RWPE2 (cell line): Measurements from ENCODE around the gene EFS.

ENCODE experiments used
- ATAC-seq: fragments of 200-7000 bp; cut with Tn5 transposase; 3 replicates; pipeline ENCODE4 v1.9.1; 2021; ENCODE audit warnings: low read depth
- DNase-seq: peaks from one replicate; pipeline ENCODE4 v3.0.0-alpha.2; 2020; ENCODE audit warnings: low spot score
- H3K27ac ChIP-seq: fragments of 450-650 bp; 2 replicates; pipeline ENCODE4 v1.5.1; 2017; ENCODE audit warnings: mild to moderate bottlenecking; ENCODE audit not compliant: poor library complexity, severe bottlenecking
- H3K27me3 ChIP-seq: fragments of 250-450 bp; sonication (Bioruptor Pico); 2 replicates; pipeline ENCODE4 v1.5.1; 2021; ENCODE audit warnings: mild to moderate bottlenecking, moderate library complexity; ENCODE audit not compliant: insufficient read depth, poor library complexity, severe bottlenecking
- H3K36me3 ChIP-seq: fragments of 250-450 bp; sonication (Bioruptor Pico); 2 replicates; pipeline ENCODE4 v1.5.1; 2020; ENCODE audit warnings: low read depth, mild to moderate bottlenecking, moderate library complexity
- H3K4me1 ChIP-seq: fragments of 250-450 bp; sonication (Bioruptor Pico); 2 replicates; pipeline ENCODE4 v1.5.1; 2021; ENCODE audit warnings: mild to moderate bottlenecking, moderate library complexity; ENCODE audit not compliant: insufficient read depth, poor library complexity, severe bottlenecking
- H3K4me3 ChIP-seq: fragments of 250-450 bp; sonication (Bioruptor Pico); 2 replicates; pipeline ENCODE4 v1.5.1; 2021; ENCODE audit warnings: mild to moderate bottlenecking, moderate library complexity; ENCODE audit not compliant: severe bottlenecking
- H3K9me3 ChIP-seq: fragments of 250-450 bp; sonication (Bioruptor Pico); 2 replicates; pipeline ENCODE4 v1.5.1; 2021; ENCODE audit warnings: mild to moderate bottlenecking, moderate library complexity; ENCODE audit not compliant: severe bottlenecking
- TF ChIP-seq, protein P1 (sequence below): fragments of 450-650 bp; IDR thresholded peaks from one replicate; pipeline ENCODE4 v1.5.1; 2017; ENCODE audit warnings: mild to moderate bottlenecking, moderate library complexity; ENCODE audit not compliant: poor library complexity, severe bottlenecking

The EFS gene

DNA sequence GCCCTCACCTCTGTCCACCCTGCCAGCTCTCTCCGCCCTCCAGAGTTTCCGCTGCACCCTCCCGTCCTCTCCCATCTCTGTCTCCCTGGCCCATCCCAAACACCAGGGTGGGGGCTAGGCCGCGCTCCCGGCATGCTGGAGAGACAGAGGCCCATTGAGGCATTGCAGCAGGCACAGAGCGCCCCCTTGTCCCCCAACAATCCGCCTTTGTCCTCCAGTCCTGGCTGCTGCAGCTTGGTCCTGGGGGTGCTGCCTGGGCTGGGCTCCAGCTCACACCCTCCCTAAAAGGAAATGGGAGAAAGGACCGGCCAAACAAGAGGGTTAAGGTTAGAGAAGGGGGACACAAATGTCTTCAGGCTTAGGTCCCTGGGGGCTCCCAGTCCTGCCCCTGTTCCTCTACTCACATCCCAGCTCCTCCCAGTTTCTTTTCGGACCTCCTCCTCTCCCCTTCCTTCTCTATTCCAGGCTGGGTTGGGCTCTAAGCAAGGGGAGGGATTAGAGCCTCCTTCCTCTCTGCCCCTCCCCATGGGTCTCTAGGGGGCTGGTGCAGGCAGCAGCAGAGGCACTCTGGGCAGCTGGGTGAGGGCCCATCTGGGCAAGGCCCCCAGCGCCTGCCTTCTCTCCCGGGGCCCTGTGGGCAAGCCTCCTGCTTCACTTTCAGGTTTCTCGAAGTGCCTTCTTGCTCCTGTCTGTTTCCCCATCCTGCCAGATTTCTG, 11.7 kb upstream of the EFS start, which contains the start of gene CMTM5:
Gene CMTM5 (plus strand): TSS at position 565 of the 716 bp plus-strand sequence. CDS start 206 bp downstream, outside the sequence.
- Histone ChIP-seq H3K27me3 (no peaks in the 10 kb centered on the region), H3K36me3 (no peaks in the 10 kb centered on the region), H3K9me3 (no peaks in the 10 kb centered on the region), H3K4me3 (no peak within 1 kb of the TSS), H3K4me1 (no peaks in the 10 kb centered on the region), H3K27ac (no peak within 1 kb of the TSS)
- TF ChIP-seq, protein P1, sequence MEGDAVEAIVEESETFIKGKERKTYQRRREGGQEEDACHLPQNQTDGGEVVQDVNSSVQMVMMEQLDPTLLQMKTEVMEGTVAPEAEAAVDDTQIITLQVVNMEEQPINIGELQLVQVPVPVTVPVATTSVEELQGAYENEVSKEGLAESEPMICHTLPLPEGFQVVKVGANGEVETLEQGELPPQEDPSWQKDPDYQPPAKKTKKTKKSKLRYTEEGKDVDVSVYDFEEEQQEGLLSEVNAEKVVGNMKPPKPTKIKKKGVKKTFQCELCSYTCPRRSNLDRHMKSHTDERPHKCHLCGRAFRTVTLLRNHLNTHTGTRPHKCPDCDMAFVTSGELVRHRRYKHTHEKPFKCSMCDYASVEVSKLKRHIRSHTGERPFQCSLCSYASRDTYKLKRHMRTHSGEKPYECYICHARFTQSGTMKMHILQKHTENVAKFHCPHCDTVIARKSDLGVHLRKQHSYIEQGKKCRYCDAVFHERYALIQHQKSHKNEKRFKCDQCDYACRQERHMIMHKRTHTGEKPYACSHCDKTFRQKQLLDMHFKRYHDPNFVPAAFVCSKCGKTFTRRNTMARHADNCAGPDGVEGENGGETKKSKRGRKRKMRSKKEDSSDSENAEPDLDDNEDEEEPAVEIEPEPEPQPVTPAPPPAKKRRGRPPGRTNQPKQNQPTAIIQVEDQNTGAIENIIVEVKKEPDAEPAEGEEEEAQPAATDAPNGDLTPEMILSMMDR: no peak
- ATAC-seq: no peak
- DNase-seq: no peak

GRCh38 chr14:23375527-23376251, 10.7 kb upstream of the EFS start:
- no peak for ATAC-seq
- H3K27me3 ChIP-seq: no peaks in the 10 kb centered on the region
- H3K36me3 ChIP-seq: no peaks in the 10 kb centered on the region
- H3K4me3 ChIP-seq: no peak overlapping the region
- no peak for DNase-seq
- H3K4me1 ChIP-seq: no peaks in the 10 kb centered on the region
- no peak overlapping the region for H3K27ac ChIP-seq
- H3K9me3 ChIP-seq: no peaks in the 10 kb centered on the region
- TF ChIP-seq, protein P1: no peak

DNA sequence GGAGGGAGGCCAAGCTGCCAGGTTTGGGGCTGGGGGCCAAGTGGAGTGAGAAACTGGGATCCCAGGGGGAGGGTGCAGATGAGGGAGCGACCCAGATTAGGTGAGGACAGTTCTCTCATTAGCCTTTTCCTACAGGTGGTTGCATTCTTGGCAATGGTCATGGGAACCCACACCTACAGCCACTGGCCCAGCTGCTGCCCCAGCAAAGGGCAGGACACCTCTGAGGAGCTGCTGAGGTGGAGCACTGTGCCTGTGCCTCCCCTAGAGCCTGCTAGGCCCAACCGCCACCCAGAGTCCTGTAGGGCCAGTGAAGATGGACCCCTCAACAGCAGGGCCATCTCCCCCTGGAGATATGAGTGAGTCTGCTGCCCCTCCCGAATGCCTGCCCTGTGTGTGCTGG, 8.1 kb upstream of the EFS start:
- ATAC-seq: no peak

GRCh38 chr14:23372509-23372908, 7.5 kb upstream of the EFS start, which contains the start of gene IL25:
TSS of gene IL25 (plus strand) at chr14:23372809.
- Histone ChIP-seq H3K27ac (no peak within 1 kb of the TSS), H3K4me1 (no peaks in the 10 kb centered on the region), H3K36me3 (no peaks in the 10 kb centered on the region), H3K4me3 (no peak within 1 kb of the TSS), H3K9me3 (no peaks in the 10 kb centered on the region), H3K27me3 (no peaks in the 10 kb centered on the region)
- TF ChIP-seq, protein P1: no peak
- DNase-seq (no peak), ATAC-seq (no peak)

More for the DNA sequence above, 8.1 kb upstream of the EFS start:
- DNase-seq: no peak
- no peak overlapping the region for H3K27ac ChIP-seq
- H3K27me3 ChIP-seq: no peaks in the 10 kb centered on the region
- H3K4me3 ChIP-seq: no peak overlapping the region
- no peaks in the 10 kb centered on the region for H3K4me1 ChIP-seq
- no peaks in the 10 kb centered on the region for H3K9me3 ChIP-seq
- TF ChIP-seq, protein P1: no peak
- no peaks in the 10 kb centered on the region for H3K36me3 ChIP-seq
